Activated CD8-positive, alpha-beta memory T cell treated with anti-CD3 and anti-CD28 coated beads for 24 hours (primary cell): ENCODE data around the gene CAPN11.
A peak's percentile ranks its signal among the peaks of the same experiment; 100 is the strongest.
"Not testable (repeated sequence)": the region's sequence is repeated elsewhere in the genome, so short reads cannot be mapped to it uniquely, and the experiment has no call there.

Experiments
- DNase-seq: peaks from one replicate; pipeline ENCODE4 v3.0.0-alpha.2; 2020

CAPN11 gene

GRCh38 chr6:44132476-44132875 is 26.1 kb upstream of the CAPN11 start:
- no peak for DNase-seq

GRCh38 chr6:44133003-44133931 is 25.4 kb upstream of the CAPN11 start:
- no peak for DNase-seq

- no peak for DNase-seq
Measured at GRCh38 chr6:44133981-44134711, 24.5 kb upstream of the CAPN11 start.

- DNase-seq: no peak
Measured at GRCh38 chr6:44135173-44135758, 23.4 kb upstream of the CAPN11 start.

- no peak for DNase-seq
Measured at GRCh38 chr6:44135875-44136274, 22.7 kb upstream of the CAPN11 start.

GRCh38 chr6:44138717-44139350 is 19.8 kb upstream of the CAPN11 start:
- no peak for DNase-seq

- DNase-seq: no peak
Measured at GRCh38 chr6:44139351-44139743, 19.3 kb upstream of the CAPN11 start.

GRCh38 chr6:44142835-44143234 is 15.8 kb upstream of the CAPN11 start:
- DNase-seq: no peak

GRCh38 chr6:44143731-44144130 is 14.9 kb upstream of the CAPN11 start:
- DNase-seq: no peak

GRCh38 chr6:44144536-44144935 is 14.1 kb upstream of the CAPN11 start:
- DNase-seq: not testable (repeated sequence)

- DNase-seq: no peak
Measured at GRCh38 chr6:44145839-44146238, 12.8 kb upstream of the CAPN11 start.

- DNase-seq: no peak
Measured at GRCh38 chr6:44146685-44147084, 11.9 kb upstream of the CAPN11 start.

GRCh38 chr6:44147256-44147655 is 11.4 kb upstream of the CAPN11 start:
- DNase-seq: no peak

GRCh38 chr6:44148306-44148705 is 10.3 kb upstream of the CAPN11 start:
- DNase-seq: no peak

- DNase-seq: no peak
Measured at GRCh38 chr6:44149369-44150012, 9.1 kb upstream of the CAPN11 start.

- DNase-seq: no peak
Measured at GRCh38 chr6:44150317-44150917, 8.2 kb upstream of the CAPN11 start.

- peak; percentile 94 for DNase-seq
Measured at GRCh38 chr6:44151348-44152108, 7.1 kb upstream of the CAPN11 start.

- no peak for DNase-seq
Measured at GRCh38 chr6:44152109-44152461, 6.5 kb upstream of the CAPN11 start.

- no peak for DNase-seq
Measured at GRCh38 chr6:44152533-44152932, 6.1 kb upstream of the CAPN11 start.

- no peak for DNase-seq
Measured at GRCh38 chr6:44154067-44154466, 4.6 kb upstream of the CAPN11 start.

- DNase-seq: no peak
Measured at GRCh38 chr6:44156494-44157151, 2.0 kb upstream of the CAPN11 start.
